ENCODE data around the gene ZFTA. TPM values are rescaled to one million over a fixed set of nuclear protein-coding genes. Genes with fewer than 3 reads are reported as not detected.
A peak's percentile ranks its signal among the peaks of the same experiment; 100 is the strongest.
"Not testable (repeated sequence)": the region's sequence is repeated elsewhere in the genome, so short reads cannot be mapped to it uniquely, and the experiment has no call there.

ZFTA gene
- 1 to 10 TPM; 4.5 to 7.5 TPM for total RNA-seq
- long read RNA-seq, partial matches to known transcripts: 0 of 3 reads
- long read RNA-seq, other reads (novel, unspliced or antisense): 3 of 3 reads

GRCh38 chr11:63768237-63769041, at the start of gene ZFTA:
Gene ZFTA (minus strand): TSS chr11:63768775. CDS start chr11:63768622, 153 bp downstream.
- peak; percentile 22 for ATAC-seq
- intact Hi-C loops (cut with DNase I, micrococcal nuclease): no loop called here
- peak; percentile 66 to 74 for DNase-seq

- no peak for DNase-seq
- intact Hi-C loops (cut with DNase I, micrococcal nuclease): no loop called here
- no peak for ATAC-seq
Observed at GRCh38 chr11:63817758-63818498, 49.4 kb upstream of the ZFTA start.

- intact Hi-C loops (cut with DNase I, micrococcal nuclease): no loop called here
- ATAC-seq (no peak), DNase-seq (no peak)
Observed at GRCh38 chr11:63816732-63817131, 48.2 kb upstream of the ZFTA start.

- intact Hi-C loops (cut with DNase I, micrococcal nuclease): no loop called here
Observed at GRCh38 chr11:63816166-63816565, 47.6 kb upstream of the ZFTA start.

GRCh38 chr11:63814383-63814736, 45.8 kb upstream of the ZFTA start:
- ATAC-seq (peak; percentile 2), DNase-seq (no peak)
- intact Hi-C loops (cut with DNase I, micrococcal nuclease): no loop called here

More at GRCh38 chr11:63816166-63816565, 47.6 kb upstream of the ZFTA start:
- ATAC-seq: no peak
- no peak for DNase-seq

GRCh38 chr11:63813563-63814382, 45.2 kb upstream of the ZFTA start:
- peak; percentile 39 for ATAC-seq
- intact Hi-C loops (cut with DNase I, micrococcal nuclease): no loop called here
- DNase-seq: peak; percentile 56

GRCh38 chr11:63813035-63813562, 44.5 kb upstream of the ZFTA start, which contains the start of gene SPINDOC:
Gene SPINDOC (plus strand): TSS chr11:63813456. CDS start chr11:63813687, 231 bp downstream.
- ATAC-seq: peak; percentile 94
- intact Hi-C loops (cut with DNase I, micrococcal nuclease): no loop called here
- DNase-seq: peak; percentile 77 to 80

GRCh38 chr11:63811522-63811921, 42.9 kb upstream of the ZFTA start:
- no peak for ATAC-seq
- DNase-seq: no peak
- intact Hi-C loops (cut with DNase I, micrococcal nuclease): no loop called here

GRCh38 chr11:63810383-63810782, 41.8 kb upstream of the ZFTA start:
- DNase-seq; ATAC-seq; intact Hi-C loops (cut with DNase I, micrococcal nuclease): not testable (repeated sequence)

- intact Hi-C loops (cut with DNase I, micrococcal nuclease): no loop called here
- DNase-seq: no peak
Observed at GRCh38 chr11:63805844-63806415, 37.4 kb upstream of the ZFTA start.

GRCh38 chr11:63804259-63804658, 35.7 kb upstream of the ZFTA start:
- DNase-seq (peak; percentile 37 to 76), ATAC-seq (peak; percentile 99)
- intact Hi-C loops (cut with DNase I, micrococcal nuclease): no loop called here

More at GRCh38 chr11:63805844-63806415, 37.4 kb upstream of the ZFTA start:
- no peak for ATAC-seq

- DNase-seq (no peak), ATAC-seq (peak; percentile 21)
- intact Hi-C loops (cut with DNase I, micrococcal nuclease): no loop called here
Observed at GRCh38 chr11:63802637-63803414, 34.3 kb upstream of the ZFTA start.

- intact Hi-C loops (cut with DNase I, micrococcal nuclease): no loop called here
- DNase-seq: no peak
- ATAC-seq: no peak
Observed at GRCh38 chr11:63800921-63801320, 32.3 kb upstream of the ZFTA start.

- intact Hi-C loops (cut with DNase I, micrococcal nuclease): no loop called here
- ATAC-seq (no peak), DNase-seq (no peak)
Observed at GRCh38 chr11:63795066-63795465, 26.5 kb upstream of the ZFTA start.

- DNase-seq: no peak
- no peak for ATAC-seq
- intact Hi-C loops (cut with DNase I, micrococcal nuclease): no loop called here
Observed at GRCh38 chr11:63793161-63793560, 24.6 kb upstream of the ZFTA start.

GRCh38 chr11:63791495-63792167, 23.1 kb upstream of the ZFTA start:
- DNase-seq (no peak), ATAC-seq (no peak)
- intact Hi-C loops (cut with DNase I, micrococcal nuclease): no loop called here

GRCh38 chr11:63785823-63786222, 17.2 kb upstream of the ZFTA start:
- intact Hi-C loops (cut with DNase I, micrococcal nuclease): no loop called here
- no peak for ATAC-seq
- no peak for DNase-seq

Data from left colon (tissue), 2 donors.